B cell (primary cell): Measurements from ENCODE around the gene C11orf21.

Experiments
- CTCF ChIP-seq: fragments of 200-600 bp; IDR thresholded peaks from one replicate; pipeline ENCODE4 v1.8.0; 2022; ENCODE audit warnings: antibody characterized with exemption, mild to moderate bottlenecking
- EZH2 ChIP-seq: IDR thresholded peaks from 2 replicates; pipeline ENCODE4 v1.6.1; 2012; ENCODE audit warnings: borderline replicate concordance, low read depth, mild to moderate bottlenecking, moderate library complexity, low read length; ENCODE audit not compliant: insufficient read depth, poor library complexity, severe bottlenecking

- no peak for TF ChIP-seq CTCF
- TF ChIP-seq EZH2: no peak
These were observed 16.4 kb upstream of the C11orf21 start for GRCh38 chr11:2318123-2318522.
